ENCODE measurements around the gene CCDC92.

CCDC92 gene

DNA sequence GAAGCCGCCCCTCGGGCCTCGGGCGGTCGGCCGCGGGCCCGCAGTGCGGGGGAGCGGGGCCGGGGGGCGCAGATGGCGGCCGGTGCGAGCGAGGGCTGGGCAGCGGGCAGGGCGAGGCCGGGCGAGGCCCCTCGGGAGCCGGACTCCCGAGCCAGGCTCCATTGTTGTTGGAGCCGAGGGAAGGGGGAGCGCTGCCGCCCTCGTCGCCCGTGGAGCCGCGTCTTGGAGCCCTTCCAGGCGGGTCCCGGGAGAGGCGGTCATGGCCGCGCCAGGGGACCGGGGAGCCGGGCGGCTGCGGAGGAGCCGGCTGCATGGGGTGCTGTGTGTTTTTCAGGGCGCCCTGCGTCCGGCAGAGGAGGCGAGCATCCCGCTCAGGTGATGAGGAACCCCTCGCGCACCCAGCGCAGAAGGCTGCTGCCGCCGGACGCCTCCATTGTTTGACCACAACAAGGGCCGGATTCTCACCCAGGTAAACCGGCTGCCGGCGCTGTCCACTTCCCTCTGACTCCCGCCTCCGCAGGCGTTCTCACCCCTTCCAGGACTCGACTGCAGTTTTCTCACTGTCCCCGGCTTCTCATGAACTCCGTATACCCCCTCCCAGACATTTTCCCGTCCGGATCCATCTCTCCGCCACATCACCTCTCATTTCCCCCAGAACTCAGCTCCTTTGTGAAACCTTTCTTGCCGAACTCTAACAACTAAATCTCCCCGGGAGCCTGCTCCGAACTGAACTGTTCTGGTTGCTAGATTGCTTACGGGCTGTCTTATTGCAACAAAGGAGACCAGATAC, 1.1 kb upstream of the CCDC92 start:
- DNase-seq, result no peak

DNA sequence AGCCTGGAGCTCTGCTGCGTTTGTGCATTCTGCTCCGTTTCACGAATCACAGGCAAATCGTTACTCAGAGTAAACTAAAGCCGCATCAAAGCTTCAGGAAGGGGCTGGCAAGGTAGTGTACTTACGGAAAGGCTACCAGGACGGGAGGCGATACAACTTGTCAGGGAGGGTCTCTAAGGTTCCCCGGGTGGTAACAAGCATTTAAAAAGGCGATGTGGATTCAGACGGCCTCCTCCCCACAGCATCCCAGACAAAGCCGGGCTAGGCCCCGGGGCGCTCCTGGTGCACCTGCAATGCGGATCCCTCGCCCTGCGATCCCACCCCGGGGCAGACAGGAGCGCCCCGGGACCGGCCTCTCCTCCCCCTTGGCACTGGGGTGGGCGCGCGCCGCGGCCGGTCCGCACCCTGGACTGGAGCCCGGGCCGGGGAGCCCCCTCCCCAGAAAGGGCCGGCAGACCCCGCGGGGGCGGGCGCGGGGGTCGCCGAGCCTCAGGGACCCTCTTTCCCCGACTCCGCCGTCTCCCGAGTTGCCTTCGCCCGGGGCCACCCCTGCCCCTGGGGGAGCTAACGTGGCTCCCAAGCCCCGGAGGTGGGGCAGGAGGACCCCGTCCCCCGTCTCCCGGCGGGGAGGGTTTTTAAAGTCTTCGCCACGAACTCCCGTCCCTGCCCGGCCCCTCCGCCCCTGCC, 718 bp downstream of the CCDC92 start:
- DNase-seq, result no peak

DNA sequence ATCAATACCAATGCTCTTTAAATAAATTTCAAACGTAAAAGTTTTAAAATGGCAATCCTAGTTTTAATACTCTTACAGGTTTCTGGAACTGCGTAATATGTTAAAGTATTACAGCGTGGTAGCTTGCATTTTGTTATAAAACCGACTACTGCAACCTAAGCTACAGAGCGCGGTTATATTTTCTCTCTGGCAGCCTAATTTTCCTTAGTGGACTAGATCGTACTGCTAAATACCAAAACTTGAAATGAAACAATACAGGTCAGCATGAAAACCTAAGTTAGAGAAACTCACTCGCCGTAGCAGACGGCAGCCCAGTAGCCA, 1.2 kb downstream of the CCDC92 start:
- no peak for DNase-seq

GRCh38 chr12:123967121-123967586, 5.5 kb downstream of the CCDC92 start:
- no peak for DNase-seq

GRCh38 chr12:123966596-123966995, 6.0 kb downstream of the CCDC92 start:
- DNase-seq, result no peak

DNA sequence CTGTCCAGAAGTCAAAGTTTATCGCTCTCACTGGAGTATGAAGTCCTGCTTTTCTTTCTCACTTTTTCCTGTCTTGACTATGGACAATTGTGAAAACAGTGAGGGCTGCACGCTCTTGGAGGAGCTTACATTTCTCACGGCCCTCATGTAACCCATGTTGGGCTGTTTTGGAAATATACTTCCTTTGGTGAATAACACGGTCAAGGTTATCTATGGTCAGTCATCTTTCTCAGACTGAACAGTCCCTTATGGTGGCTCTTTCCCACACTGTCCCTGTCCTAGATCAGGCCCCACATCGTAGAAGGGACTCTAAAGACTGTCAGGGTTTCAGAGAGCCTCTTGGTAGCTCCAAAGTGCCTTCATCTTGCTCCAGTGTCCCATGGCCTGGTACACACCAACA, 7.2 kb downstream of the CCDC92 start:
- no peak for DNase-seq

DNA sequence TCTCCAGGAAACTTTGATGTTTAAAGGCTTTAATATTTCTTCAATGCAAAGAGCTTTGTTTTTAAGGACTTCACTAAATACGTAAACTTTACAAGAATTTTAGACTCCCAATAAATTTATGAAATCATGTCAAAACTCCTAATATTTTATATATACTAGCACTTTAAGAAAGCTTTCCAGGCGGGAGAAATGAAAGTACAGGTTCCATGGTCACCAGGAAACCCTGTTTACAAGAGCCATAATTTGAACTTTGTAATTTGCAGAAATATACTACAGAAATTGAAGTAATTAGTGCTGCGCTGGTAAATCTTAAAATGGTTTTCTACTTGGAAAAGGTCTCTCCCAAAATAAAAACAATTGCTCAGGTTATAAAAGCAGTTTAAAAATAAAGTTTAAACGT, 8.8 kb downstream of the CCDC92 start:
- DNase-seq, result no peak

GRCh38 chr12:123962513-123962912, 10.1 kb downstream of the CCDC92 start:
- no peak for DNase-seq

DNA sequence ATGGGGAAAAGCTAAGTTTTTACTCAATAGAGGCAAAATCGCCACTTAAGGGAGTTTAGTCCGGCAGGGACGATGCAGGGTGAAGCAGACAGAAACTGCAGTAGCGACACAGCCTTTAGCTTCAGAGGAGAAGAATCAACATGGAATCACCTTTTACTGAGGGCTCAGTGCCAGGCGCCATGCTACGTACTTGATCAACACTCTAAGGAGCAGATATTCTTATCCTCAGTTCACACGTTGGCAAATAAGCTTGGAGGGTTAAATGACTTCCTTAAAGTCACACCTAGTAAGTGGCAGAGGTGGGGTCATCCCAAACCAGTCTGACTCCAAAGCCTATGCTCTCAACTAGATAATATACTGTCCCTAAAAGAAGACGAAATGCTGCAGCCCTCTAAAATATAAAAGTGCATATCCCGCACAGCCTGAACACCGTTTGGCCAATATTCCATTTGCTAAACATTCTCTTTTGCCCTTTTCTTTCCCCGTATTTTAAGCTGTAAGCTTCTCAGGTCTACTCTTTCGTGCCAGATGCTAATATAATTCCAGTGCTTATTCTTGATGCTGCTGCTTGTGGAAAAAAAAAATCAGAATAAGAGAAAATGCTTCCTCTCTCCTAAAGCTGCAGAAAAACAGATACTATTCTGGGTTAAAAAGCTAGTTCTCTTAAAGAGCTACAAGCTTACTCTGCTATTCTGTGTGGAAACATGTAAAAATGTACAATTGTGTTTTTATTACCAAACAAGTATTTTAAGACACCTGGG, 10.9 kb downstream of the CCDC92 start:
- no peak for DNase-seq

DNA sequence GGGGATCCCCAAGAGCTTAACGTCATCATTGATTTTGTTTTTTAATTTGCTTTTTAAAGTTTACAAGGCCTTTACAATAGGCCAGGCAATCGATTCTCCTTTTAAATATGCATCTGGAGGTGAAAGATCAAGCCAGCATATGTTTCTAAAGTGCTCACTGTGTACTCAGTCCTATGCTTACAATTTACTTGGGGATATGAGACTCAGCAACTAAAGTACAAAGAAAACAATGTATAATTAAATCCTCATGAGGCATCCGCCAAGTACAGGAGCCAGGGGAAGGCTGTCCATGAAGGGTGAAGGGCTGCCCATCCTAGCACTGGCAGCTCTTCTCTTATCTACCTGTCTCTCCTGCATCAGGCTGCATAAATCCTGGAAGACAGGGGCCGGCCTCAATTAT, 11.8 kb downstream of the CCDC92 start:
- DNase-seq, result no peak

DNA sequence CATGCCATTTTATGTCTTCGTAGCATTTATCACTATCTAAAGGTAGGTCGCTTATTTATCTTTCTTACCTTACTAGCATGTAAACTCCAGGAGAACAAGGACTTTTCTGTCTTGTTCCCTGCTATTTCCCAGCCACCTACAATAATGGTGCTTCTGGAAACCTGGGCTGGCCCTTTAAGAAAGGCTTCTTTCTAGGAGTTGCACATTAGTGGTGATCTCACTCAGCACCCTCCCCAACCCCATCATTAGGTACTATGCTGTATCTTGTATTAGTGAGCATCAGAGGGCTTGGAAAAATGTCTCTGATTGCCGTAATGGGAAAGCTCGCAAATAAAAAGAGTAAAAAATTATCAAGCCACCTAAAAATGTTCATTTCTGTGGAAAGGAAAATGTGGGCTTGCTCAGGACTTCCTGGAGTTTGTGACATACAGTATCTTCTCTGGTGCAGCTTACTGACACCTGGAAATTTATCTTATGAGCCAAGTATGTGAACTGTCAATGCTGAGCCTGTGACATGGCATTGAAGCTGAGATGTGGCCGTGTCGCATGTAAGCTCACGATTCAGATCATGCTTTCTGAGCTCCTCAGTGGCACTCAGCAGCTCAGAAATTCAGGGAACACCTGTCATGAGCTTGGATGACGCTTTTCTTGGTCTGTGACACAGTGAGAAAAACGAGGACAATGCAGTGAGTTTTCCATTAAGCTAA, 12.4 kb downstream of the CCDC92 start:
- no peak for DNase-seq

- DNase-seq, result no peak
Observed at GRCh38 chr12:123958876-123959275, 13.8 kb downstream of the CCDC92 start.

DNA sequence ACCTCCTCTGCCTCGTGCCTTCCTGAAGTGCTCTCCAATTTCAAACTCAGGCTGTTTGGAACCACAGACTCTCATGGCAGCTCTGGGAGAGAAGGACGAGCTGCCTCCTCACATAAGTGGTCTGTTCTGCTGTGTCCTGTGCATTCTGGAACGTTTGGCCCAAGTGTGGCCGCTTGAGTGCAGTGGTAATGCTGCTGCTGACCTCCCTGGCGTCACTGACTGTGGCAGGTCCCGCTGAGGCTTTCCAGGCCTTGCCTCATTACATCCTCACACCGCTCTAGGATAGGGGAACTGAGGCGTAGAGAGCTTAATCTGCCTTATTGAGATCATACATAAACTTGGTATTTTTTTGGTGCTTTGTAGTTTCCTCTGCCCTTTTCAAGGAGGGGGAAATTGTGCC, 14.2 kb downstream of the CCDC92 start:
- no peak for DNase-seq

- DNase-seq, result no peak
Observed at GRCh38 chr12:123957196-123957595, 15.4 kb downstream of the CCDC92 start.

GRCh38 chr12:123956249-123956648, 16.4 kb downstream of the CCDC92 start:
- no peak for DNase-seq

DNA sequence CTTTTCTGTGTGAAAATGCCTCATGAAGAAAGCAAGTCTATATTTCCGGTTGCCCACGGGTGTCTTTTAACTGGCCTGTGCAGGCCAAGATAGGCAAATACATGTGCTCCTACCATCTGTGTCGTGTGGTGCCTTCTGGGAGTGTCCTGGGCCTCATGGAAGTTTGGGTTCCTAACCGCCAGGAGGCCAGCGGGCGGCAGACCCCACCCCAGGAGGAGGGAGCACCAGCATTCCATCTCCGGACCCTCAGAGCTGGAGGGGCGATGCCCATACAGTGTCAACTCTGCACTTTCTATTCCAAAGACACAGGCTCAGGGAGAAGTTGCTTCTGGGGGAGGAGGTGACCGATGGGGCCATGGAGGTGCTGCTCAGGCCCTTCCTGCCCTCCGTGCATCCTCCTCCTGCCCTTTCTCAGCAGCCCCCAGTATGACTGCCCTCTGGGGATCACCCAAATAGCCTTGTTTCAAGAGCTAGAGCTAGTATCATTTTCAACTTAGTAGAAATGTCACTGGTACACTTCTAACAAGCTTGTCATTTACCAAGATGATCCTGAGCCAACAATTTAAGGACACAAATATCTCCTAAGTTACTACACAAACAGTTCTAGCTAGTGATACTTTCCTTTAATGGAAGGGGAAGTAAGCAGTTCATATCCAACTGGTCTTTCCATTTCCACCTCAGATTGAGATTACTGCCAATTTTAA, 17.8 kb downstream of the CCDC92 start:
- DNase-seq, result no peak

DNA sequence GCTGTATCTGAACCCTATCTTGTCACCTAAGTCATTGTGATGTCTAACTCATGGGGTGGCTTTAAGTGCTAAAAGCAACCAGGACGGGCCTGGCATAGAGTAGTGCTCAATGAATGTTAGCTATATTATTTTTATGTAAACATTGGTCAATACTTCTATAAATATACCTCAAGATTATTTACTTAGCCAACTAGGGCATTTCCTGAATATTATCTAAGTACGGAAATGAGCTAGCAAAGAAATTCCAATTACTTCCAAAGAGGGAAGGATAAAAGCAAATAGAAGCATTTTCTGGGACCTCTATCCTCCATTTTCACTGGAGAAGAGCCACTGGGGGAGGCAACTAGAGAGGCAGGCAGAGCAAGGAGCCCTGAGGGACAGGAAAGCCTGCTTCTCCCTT, 20.6 kb downstream of the CCDC92 start:
- no peak for DNase-seq

- no peak for DNase-seq
Observed at GRCh38 chr12:123951467-123951866, 21.2 kb downstream of the CCDC92 start.

DNA sequence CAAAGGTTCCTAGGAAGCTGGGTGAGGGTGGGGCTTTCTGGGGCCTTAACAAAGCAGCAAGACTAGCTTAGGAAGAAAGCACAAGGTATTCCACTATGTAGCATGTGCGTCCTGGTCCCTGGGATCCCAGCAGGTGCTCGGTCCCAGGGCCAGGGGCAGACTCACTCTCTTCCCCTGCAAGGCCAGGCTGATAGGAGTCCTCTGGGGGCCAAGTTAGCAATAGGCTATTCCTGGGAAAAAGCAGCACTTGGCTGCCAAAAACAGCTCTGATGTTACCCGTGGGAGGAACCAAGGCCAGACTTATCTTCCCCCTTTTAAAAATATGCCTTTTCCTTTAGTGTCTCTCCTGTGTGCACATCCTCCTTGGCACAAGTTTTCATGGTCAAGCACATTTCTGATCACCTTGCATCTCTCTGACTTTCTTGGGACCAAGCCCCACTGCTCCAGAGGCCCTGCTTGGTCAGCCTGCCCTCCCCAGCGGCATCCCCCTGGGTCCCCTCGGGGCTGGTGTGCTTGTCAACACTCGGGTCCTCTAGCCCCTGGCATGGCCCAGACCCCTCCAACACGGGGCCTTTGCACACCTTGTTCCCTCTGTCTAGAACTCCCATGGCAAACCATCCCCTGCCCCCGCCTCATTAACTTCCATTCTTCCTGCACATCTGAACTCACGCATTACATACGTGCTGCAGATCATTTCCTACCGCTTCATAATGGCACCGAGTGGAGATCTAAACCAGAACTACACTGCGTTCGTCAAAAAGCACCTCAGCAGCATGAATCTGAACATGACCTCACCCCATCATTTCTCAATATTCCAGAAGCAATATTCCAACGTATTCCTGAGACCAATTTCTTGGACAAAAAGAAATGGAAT, 21.9 kb downstream of the CCDC92 start:
- no peak for DNase-seq

- no peak for DNase-seq
Observed at GRCh38 chr12:123949770-123950165, 22.9 kb downstream of the CCDC92 start.
